Activated CD8-positive, alpha-beta memory T cell treated with anti-CD3 and anti-CD28 coated beads, Interleukin-2, amount 10 ng/mL, durations not matched to agents 7 days and 5 days (primary cell): ENCODE measurements around the gene PPP1R12B. TPM values are rescaled to one million over a fixed set of nuclear protein-coding genes. Genes with fewer than 3 reads are reported as not detected.

Source experiments
- ATAC-seq: fragments of 150-1000 bp; cut with Tn5 transposase; one replicate; pipeline ENCODE4 v1.10.0; 2021; ENCODE audit warnings: moderate library complexity
- CTCF ChIA-PET: fragments of 350-600 bp; sonication (Branson Sonifier 250); formaldehyde crosslinking; loops from one replicate; lab custom pipeline; 2021; ENCODE audit warnings: antibody characterized with exemption; lab: Charles Lee
- DNase-seq: peaks from one replicate; pipeline ENCODE4 v3.0.0-alpha.2; 2020
- H3K27ac Mint-ChIP-seq: one replicate; pipeline ENCODE4 v1.8.0; 2021; ENCODE audit warnings: mild to moderate bottlenecking, mixed read lengths
- H3K27me3 Mint-ChIP-seq: one replicate; pipeline ENCODE4 v1.8.0; 2021; ENCODE audit warnings: mixed read lengths
- H3K36me3 Mint-ChIP-seq: one replicate; pipeline ENCODE4 v1.8.0; 2021; ENCODE audit warnings: mild to moderate bottlenecking, mixed read lengths
- H3K4me1 Mint-ChIP-seq: one replicate; pipeline ENCODE4 v1.8.0; 2021; ENCODE audit warnings: mixed read lengths
- H3K4me3 Mint-ChIP-seq: one replicate; pipeline ENCODE4 v1.8.0; 2021; ENCODE audit warnings: mild to moderate bottlenecking, moderate library complexity, mixed read lengths
- H3K9me3 Mint-ChIP-seq: one replicate; pipeline ENCODE4 v1.8.0; 2022; ENCODE audit warnings: low read depth, mixed read lengths
- total RNA-seq, 2 experiments: library from RNA; stranded (reverse); gene quantifications; one replicate each; pipeline ENCODE4 v1.2.3, GENCODE V29; 2021

Gene PPP1R12B, protein sequence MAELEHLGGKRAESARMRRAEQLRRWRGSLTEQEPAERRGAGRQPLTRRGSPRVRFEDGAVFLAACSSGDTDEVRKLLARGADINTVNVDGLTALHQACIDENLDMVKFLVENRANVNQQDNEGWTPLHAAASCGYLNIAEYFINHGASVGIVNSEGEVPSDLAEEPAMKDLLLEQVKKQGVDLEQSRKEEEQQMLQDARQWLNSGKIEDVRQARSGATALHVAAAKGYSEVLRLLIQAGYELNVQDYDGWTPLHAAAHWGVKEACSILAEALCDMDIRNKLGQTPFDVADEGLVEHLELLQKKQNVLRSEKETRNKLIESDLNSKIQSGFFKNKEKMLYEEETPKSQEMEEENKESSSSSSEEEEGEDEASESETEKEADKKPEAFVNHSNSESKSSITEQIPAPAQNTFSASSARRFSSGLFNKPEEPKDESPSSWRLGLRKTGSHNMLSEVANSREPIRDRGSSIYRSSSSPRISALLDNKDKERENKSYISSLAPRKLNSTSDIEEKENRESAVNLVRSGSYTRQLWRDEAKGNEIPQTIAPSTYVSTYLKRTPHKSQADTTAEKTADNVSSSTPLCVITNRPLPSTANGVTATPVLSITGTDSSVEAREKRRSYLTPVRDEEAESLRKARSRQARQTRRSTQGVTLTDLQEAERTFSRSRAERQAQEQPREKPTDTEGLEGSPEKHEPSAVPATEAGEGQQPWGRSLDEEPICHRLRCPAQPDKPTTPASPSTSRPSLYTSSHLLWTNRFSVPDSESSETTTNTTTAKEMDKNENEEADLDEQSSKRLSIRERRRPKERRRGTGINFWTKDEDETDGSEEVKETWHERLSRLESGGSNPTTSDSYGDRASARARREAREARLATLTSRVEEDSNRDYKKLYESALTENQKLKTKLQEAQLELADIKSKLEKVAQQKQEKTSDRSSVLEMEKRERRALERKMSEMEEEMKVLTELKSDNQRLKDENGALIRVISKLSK
- total RNA-seq: 10 to 100 TPM; 20.3 to 34.2 TPM

DNA sequence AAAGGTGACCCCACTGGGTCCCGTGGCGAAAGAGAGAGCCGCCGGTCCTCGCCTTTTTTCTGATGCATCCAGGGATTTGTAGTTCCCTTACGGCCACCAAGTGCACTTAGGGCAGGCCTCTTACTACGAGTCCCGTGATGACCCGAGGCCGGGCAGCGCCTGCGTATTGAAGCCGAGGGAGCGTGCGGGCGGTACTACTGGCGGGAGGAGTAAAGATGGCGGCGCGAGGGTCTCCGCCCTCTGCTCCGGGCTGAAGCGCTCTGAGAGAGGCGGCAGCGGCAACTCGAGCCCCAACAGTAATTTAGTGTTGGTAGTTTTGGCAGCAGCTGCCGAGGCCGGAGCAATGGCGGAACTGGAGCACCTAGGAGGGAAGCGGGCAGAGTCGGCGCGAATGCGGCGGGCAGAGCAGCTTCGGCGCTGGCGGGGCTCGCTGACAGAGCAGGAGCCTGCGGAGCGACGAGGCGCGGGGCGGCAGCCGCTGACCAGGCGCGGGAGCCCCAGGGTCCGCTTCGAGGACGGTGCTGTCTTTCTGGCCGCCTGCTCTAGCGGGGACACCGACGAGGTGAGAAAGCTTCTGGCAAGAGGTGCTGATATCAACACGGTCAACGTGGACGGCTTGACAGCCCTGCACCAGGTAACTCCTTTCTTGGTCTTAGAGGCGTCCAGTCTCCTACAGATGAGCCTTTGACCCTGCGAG lies at the start of gene PPP1R12B:
TSS of gene PPP1R12B (plus strand) at position 191 of the 697 bp plus-strand sequence. CDS start at position 344, 153 bp downstream.
- ATAC-seq (peak; percentile 99), DNase-seq (peak; percentile 99)
- peaks cover 24% of the 10 kb centered on the region for H3K4me1 Mint-ChIP-seq
- H3K4me3 Mint-ChIP-seq: peak within 1 kb of the TSS; percentile 85
- H3K27me3 Mint-ChIP-seq: no peaks in the 10 kb centered on the region
- H3K36me3 Mint-ChIP-seq: no peaks in the 10 kb centered on the region
- peak within 1 kb of the TSS; percentile 74 for H3K27ac Mint-ChIP-seq
- no peaks in the 10 kb centered on the region for H3K9me3 Mint-ChIP-seq
- CTCF ChIA-PET: interaction anchor here (0.7 to 1.6 kb wide), 3 partner anchors 152 to 371 kb away, joined by 3 to 7 read pairs (median 3); no protein-coding TSS in a partner anchor

DNA sequence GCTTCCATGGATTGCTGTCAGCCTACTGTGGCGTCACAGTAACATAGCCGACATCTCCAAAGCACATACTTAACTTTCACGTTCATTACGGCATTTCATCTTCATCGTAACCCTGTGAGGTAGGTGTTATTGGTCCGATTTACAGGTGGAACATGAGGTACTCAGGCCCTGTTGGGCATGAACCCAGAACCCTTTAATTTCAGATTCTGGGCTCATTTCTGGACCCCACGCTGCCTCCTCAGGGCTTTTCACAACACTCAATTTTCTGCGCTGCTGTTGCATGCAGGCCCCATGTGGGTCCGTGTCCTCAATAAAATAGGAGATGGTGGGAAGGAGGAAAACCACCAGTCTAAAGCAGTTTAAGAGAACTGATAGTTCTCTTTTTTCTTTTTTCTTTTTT lies 46.3 kb upstream of the PPP1R12B start:
- ATAC-seq (no peak), DNase-seq (no peak)
- Mint-ChIP-seq H3K36me3 (no peaks in the 10 kb centered on the region), H3K27ac (no peak overlapping the region), H3K4me1 (no peaks in the 10 kb centered on the region), H3K9me3 (no peaks in the 10 kb centered on the region), H3K27me3 (no peaks in the 10 kb centered on the region), H3K4me3 (no peak overlapping the region)
- CTCF ChIA-PET: interaction anchor here (1.3 kb wide), 1 partner anchor 12 kb away, joined by 4 read pairs; no protein-coding TSS in a partner anchor

DNA sequence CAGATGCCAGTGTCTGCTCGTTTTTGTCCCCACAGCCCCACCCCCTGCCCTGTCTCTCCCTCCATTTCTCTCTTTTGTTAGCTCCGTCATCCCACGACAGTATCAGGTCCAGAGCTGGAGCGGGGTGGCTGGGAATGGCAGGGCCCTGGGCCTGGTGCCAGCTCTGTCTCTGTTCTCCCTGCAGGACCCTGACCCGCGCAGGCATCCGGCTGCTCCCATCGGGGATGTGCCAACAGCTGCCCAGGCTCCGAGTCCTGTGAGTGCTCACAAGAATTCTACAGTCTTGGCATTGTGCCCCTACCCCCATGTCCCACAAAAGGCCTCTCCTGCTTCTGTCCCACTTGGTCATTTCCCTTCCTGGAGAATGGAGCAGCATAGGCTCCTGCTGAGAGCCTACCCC lies 44.1 kb upstream of the PPP1R12B start:
- Mint-ChIP-seq H3K27me3 (no peaks in the 10 kb centered on the region), H3K4me1 (no peaks in the 10 kb centered on the region), H3K4me3 (no peak overlapping the region), H3K9me3 (no peaks in the 10 kb centered on the region), H3K36me3 (no peaks in the 10 kb centered on the region), H3K27ac (no peak overlapping the region)
- CTCF ChIA-PET: interaction anchor here (0.5 to 1.8 kb wide), 3 partner anchors 11 to 115 kb away, joined by 3 to 5 read pairs (median 5); no protein-coding TSS in a partner anchor
- ATAC-seq (no peak), DNase-seq (no peak)

DNA sequence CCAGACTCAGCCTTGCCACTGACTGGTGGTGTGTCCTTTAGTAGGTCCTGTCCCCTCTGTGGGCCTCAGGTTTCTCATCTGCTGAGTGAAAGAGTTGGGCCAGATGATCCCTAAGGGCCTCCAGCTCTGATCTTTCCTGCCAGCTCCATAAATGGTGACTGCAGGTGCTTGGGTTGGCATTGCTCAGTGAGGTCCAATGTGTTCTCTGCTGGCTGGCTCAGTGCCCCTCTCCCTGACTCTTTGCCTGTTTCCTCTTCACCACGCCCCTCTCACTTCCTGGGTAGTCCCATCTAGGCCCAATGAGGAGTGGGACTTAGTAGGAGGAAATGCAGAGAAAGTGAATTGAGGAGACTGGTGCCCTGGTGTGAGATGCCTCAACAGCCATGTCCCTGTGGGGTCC lies 43.3 kb upstream of the PPP1R12B start:
- no peak for ATAC-seq
- H3K27ac Mint-ChIP-seq: no peak overlapping the region
- CTCF ChIA-PET: interaction anchor here (0.7 to 1.8 kb wide), 3 partner anchors 11 to 414 kb away, joined by 3 to 5 read pairs (median 3); no protein-coding TSS in a partner anchor
- DNase-seq: no peak
- no peaks in the 10 kb centered on the region for H3K9me3 Mint-ChIP-seq
- H3K4me3 Mint-ChIP-seq: no peak overlapping the region
- no peaks in the 10 kb centered on the region for H3K4me1 Mint-ChIP-seq
- no peaks in the 10 kb centered on the region for H3K27me3 Mint-ChIP-seq
- H3K36me3 Mint-ChIP-seq: no peaks in the 10 kb centered on the region

DNA sequence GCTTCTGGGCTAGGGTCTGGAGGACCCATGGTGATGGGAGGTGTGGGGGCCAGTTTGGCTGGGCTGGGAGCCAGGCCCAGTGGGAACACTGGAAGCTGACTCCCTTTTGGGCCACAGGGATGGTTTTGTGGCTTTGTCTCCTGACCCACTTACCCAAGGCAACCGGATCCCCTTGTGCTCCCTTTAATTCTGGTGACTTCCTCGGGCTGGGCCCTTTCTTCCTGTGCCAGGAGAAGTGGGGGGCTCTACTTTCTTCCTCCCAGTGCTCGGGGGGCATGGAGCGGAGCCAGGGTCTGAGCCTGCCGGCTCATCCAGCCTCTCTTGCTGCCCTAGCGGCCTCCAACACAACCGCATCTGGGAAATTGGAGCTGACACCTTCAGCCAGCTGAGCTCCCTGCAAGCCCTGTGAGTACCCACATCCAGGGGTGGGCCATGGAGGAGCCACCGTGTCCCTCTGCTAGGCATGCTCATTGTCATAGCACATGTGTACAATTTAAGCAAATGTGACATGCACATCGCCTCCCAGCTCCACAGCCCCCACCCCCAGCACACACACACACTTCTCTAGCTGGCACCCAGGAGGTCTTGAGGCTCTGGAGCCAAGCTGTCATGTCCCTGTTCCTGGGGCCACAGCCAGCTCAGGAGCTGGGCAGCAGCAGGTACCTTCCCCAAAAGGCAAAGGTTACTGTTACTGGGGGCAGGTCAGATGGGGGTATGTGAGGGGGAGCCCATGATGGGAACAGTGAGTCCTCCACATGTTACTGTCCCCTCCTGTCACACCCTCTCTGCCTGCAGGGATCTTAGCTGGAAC lies 41.8 kb upstream of the PPP1R12B start:
- Mint-ChIP-seq H3K27ac (no peak overlapping the region), H3K27me3 (no peaks in the 10 kb centered on the region), H3K4me1 (peaks cover 2% of the 10 kb centered on the region)

DNA sequence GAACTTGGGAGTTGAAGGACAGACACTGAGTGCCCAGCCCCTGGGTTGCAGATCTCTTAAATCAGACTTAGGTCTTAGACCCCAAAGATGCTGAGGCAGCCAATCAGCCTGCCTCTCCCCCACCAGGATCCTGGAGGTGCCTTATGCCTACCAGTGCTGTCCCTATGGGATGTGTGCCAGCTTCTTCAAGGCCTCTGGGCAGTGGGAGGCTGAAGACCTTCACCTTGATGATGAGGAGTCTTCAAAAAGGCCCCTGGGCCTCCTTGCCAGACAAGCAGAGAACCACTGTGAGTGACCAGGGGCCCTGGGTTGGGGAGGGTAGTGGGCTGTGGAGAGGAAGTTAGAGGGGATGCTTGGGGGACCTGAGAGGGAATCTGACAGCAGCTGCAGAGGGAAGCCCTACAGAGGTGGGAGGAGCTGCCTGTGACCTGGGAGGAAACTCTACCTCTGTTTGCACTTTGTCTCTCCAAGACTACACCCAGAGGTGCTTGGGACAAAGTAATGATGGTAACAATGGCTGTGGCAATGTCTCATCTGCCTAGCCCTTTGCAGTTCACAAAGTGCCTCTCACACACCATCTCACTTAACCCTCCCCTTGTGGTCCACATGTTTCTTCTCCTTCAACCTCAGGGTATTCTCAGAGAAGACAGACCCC lies 38.3 kb upstream of the PPP1R12B start:
- CTCF ChIA-PET: interaction anchor here (0.9 to 1.5 kb wide), 2 partner anchors 9 to 117 kb away, joined by 3 to 7 read pairs; partner anchors contain the start of gene LGR6
- H3K4me3 Mint-ChIP-seq: no peak overlapping the region
- no peak for ATAC-seq

More for the DNA sequence above, 41.8 kb upstream of the PPP1R12B start:
- ATAC-seq: no peak
- Mint-ChIP-seq H3K9me3 (no peaks in the 10 kb centered on the region), H3K4me3 (no peak overlapping the region), H3K36me3 (no peaks in the 10 kb centered on the region)
- CTCF ChIA-PET: interaction anchor here (1.6 to 2.5 kb wide), 5 partner anchors 9 to 117 kb away, joined by 3 to 17 read pairs (median 7); partner anchors contain the start of gene LGR6
- DNase-seq: no peak

DNA sequence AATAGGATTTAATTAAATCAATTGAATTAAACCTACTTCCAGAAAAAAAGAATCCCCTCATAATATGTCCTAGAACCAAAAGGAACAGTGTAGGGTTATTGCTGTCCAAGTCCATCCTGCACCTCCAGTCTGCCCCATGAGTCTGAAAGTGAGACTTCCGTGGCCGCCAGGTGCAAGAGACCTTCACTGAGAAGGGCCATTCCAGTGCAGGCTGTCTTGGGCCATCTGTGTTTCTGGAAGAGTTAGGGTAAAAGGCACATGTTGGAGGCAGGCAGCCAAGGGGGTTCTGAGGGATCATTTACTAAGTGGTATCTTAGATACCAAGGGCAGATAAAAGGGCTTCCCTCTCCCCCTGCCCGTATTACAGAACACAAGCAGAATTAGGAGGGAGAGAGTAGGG lies 37.8 kb upstream of the PPP1R12B start:
- no peak for ATAC-seq
- H3K27me3 Mint-ChIP-seq: peaks cover 7% of the 10 kb centered on the region
- H3K36me3 Mint-ChIP-seq: no peaks in the 10 kb centered on the region
- no peak overlapping the region for H3K27ac Mint-ChIP-seq
- no peak for DNase-seq
- H3K9me3 Mint-ChIP-seq: no peaks in the 10 kb centered on the region
- H3K4me1 Mint-ChIP-seq: peaks cover 6% of the 10 kb centered on the region
- H3K4me3 Mint-ChIP-seq: no peak overlapping the region
- CTCF ChIA-PET: interaction anchor here (6.8 kb wide), 1 partner anchor 39 kb away, joined by 112 read pairs; no protein-coding TSS in a partner anchor

More for the DNA sequence above, 38.3 kb upstream of the PPP1R12B start:
- DNase-seq: no peak
- Mint-ChIP-seq H3K27me3 (peaks cover 7% of the 10 kb centered on the region), H3K9me3 (no peaks in the 10 kb centered on the region), H3K27ac (no peak overlapping the region), H3K4me1 (peaks cover 6% of the 10 kb centered on the region), H3K36me3 (no peaks in the 10 kb centered on the region)

DNA sequence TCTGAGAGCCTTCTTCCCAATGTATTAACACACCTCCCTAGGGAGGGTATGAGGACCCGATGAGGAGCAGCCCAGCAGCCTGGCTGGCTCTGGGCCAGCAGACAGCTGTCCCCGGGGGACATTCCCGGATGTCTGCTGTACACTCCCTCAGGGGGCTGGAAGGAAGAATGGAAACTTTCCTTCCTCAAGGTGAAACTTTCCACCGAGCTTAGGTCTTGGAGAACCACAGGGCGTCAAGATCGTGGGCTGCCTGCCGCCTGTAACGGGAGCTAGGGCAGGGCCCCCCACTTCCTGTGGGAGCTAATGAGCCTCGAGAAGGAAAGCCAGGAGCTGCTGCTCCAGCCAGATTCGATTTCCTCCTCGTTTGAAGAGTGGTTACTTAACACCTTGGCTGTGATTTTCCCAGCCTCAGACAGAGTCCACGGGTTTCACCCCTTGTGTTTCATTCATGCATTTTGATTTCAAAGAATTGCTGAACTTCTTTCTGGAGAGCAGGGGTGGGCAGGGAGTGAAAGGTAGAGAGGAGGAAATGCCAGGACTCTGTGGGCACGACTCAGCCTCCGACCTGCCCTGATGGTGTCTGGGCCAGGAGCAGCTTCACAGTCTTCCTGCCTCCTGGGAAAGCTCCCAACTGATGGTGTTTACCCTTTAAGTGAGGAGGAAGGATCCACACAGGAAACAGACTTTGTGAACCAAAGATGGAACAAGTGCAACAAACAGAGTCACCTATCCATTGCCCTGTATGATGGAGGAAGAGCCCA lies 36.4 kb upstream of the PPP1R12B start:
- DNase-seq (no peak), ATAC-seq (no peak)
- no peaks in the 10 kb centered on the region for H3K36me3 Mint-ChIP-seq
- peaks cover 15% of the 10 kb centered on the region for H3K27me3 Mint-ChIP-seq
- H3K27ac Mint-ChIP-seq: no peak overlapping the region
- H3K9me3 Mint-ChIP-seq: no peaks in the 10 kb centered on the region
- H3K4me1 Mint-ChIP-seq: peaks cover 6% of the 10 kb centered on the region
- CTCF ChIA-PET: interaction anchor here (0.8 to 6.8 kb wide), 4 partner anchors 10 to 122 kb away, joined by 3 to 112 read pairs (median 4); no protein-coding TSS in a partner anchor
- no peak overlapping the region for H3K4me3 Mint-ChIP-seq

DNA sequence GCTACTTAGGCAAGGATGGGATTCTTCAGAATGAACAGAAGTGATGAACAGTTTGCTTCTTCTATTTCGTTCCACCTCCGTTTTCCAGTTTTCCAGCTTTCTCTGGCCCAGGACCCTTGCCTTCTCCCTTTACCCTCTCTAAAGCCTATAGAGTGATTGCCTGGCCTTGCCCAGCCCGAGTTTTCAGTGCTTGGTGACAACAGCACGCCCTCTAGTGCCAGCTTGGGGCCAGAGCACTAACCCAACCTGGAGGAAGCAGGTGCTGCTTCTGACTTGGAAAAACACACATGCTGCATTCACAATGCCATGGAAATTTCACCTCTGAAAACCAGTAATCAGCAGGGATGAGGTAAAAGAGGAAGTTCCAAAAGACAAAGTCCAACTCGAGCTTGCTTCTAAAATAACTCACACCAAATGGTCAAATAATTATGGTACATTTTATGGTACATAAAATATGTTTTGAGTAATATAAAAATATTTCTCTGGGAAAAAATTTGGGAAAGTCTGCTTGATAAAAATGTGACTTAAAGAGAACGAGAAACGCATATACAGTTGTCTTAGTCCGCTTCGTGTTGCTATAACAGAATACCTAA lies 32.8 kb upstream of the PPP1R12B start:
- peak; percentile 84 for DNase-seq
- H3K4me1 Mint-ChIP-seq: peaks cover 20% of the 10 kb centered on the region
- H3K27ac Mint-ChIP-seq: no peak overlapping the region
- no peak overlapping the region for H3K4me3 Mint-ChIP-seq
- no peaks in the 10 kb centered on the region for H3K36me3 Mint-ChIP-seq
- CTCF ChIA-PET: interaction anchor here (0.6 to 6.8 kb wide), 22 partner anchors 9 to 404 kb away, joined by 3 to 112 read pairs (median 5); partner anchors contain the start of genes LGR6 and UBE2T
- peak; percentile 86 for ATAC-seq
- no peaks in the 10 kb centered on the region for H3K9me3 Mint-ChIP-seq
- H3K27me3 Mint-ChIP-seq: peaks cover 17% of the 10 kb centered on the region

DNA sequence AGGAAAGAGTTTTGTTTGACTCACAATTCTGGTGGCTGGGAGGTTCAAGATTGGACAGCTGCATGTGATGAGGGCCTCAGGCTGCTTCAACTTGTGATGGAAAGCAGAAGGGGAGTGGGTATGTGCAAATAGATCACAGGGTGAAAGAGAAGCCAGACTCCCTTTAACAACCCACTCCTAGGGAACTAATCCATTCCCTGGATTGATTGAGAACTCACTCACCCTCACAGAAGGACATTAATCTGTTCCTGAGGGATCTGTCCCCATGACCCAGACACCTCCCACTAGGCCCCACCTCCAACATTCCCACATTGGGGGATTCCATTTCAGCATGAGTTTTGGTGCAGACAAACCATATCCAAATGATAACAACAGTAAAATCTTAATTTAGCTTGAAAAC lies 32.3 kb upstream of the PPP1R12B start:
- Mint-ChIP-seq H3K27me3 (peaks cover 17% of the 10 kb centered on the region), H3K4me3 (no peak overlapping the region), H3K9me3 (no peaks in the 10 kb centered on the region), H3K27ac (no peak overlapping the region), H3K36me3 (no peaks in the 10 kb centered on the region), H3K4me1 (peaks cover 20% of the 10 kb centered on the region)
- DNase-seq (no peak), ATAC-seq (no peak)
- CTCF ChIA-PET: interaction anchor here (0.6 to 6.8 kb wide), 21 partner anchors 8 to 403 kb away, joined by 3 to 112 read pairs (median 5); partner anchors contain the start of genes LGR6 and UBE2T
